HG03066 (cell line): Measurements from ENCODE around the gene TXNDC15.

Source experiments
- ATAC-seq: cut with Tn5 transposase; IDR thresholded peaks from one replicate; pipeline ENCODE4 v1.9.1; 2021; ENCODE audit warnings: low read depth; ENCODE audit not compliant: unreplicated experiment

TXNDC15 gene

DNA sequence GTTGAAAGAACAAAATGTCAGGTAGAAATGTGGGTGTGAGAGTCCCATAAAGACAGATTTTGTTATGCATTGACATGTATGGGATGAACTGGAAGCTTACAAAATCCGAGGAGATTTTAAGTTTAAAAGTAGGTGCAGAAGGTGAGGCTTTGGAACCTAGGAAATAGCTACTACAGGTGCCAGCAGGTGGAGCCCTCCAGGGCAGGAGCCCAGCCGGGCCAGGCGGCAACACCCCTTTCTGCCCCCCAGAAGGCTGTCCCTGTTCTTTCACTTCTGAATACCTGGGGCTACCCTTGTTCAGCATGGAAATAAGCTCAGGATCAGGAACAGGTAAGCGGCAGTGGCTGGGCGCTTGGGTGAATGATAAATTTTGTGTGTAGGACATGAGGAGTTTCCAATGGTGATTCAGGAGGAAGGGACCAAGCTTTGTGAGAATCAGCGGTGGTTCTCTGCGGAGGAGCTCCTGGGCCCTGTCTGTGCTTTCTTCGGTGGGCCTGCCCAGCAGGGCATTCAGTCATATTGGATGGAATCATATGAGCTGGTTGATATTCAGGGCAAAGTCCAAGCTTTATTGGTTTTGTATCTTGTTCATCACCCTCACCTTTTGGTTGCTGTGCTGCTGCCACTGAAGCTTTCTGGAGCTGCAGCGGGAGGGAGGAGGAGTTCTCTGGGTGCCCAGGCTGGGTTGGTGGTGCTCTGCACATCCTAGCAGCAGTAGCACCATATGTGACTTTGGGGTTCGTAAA, 43.1 kb downstream of the TXNDC15 start:
- ATAC-seq: no peak

DNA sequence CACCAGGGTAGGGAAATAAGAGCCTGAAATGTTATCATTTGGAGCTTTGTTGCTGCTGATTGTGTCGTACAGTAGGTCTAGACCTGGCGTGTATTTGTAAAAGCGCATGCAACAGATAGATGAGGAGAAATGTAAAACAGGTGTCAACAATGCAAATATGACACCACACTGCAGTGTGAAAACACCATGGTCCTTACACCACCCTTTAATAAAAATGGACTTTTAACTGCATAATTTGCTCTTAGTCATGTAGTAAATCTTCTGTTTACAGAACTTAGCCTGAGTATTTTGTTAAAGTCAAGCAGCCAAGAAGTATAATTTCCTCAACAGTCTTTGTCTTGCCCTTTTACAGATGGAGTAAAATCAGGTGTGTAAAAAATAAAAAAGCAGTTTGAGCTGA, 44.7 kb downstream of the TXNDC15 start:
- ATAC-seq: no peak

DNA sequence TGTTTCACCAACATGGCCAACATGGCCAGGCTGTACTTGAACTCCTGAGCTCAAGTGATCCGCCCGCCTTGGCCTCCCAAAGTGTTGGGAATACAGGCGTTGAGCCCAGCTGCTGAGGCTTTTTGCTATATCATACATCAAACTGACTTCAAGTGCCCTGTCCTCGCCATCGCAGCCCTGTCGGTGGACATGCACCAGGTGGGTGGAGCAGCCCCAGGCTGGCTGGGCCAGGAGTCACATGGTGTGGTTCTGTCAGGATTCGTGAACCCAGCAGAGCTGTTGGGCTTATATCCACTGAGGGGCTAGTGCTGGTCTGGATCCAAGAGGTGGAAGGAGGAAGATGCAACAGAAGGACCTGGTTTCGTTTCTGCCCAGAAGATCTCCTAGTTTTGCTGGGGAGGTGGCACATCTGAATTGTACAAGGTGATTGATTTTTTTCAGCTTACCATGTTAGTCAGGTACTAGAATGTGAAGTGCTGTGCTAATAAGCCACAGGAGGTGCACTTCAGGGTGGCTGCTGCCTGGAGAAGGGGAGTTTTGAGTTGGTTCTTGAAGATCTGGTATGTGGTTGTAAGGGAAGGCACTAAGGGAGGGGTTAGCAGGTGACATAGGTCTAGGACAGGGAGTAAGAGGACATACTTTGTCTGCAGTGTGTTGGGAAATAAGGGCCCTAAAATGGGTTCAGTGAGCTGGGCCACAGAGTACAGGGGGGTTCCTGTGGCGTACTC, 46.8 kb downstream of the TXNDC15 start:
- no peak for ATAC-seq

DNA sequence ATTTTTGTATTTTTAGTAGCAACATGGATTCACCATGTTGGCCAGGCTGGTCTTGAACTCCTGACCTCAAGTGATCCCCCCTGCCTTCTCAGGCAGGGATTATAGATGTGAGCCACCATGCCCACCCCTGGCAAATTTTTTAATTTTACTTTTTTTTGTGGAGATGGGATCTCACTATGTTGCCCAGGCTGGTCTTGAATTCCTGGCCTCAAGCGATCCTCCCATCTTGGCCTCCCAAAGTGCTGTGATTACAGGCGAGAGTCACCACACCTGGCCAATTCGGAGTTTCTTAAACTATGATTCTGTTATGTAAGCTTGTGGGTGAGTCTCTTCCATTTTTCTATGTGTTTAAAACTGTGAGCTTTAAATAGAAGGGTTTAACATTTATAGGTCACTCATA, 58.3 kb downstream of the TXNDC15 start:
- no peak for ATAC-seq

DNA sequence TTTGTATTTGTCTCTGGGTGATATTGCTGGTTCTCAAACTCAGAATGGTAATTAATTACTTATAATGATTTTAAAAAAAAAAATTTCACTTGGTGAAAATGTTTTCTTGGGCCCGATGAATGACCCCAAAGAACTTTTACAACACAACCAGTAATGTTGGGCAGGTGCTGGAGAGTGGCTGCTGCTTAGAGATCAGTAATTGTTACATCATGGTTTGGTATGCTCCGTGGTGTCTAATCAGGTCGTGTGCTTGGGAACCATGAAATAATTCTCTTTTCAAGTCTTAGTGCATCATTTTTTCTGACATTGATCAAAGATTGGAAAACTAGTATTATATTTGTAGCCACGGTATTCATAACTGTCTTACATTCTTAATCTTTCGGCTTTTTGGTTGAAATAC, 60.0 kb downstream of the TXNDC15 start:
- no peak for ATAC-seq

DNA sequence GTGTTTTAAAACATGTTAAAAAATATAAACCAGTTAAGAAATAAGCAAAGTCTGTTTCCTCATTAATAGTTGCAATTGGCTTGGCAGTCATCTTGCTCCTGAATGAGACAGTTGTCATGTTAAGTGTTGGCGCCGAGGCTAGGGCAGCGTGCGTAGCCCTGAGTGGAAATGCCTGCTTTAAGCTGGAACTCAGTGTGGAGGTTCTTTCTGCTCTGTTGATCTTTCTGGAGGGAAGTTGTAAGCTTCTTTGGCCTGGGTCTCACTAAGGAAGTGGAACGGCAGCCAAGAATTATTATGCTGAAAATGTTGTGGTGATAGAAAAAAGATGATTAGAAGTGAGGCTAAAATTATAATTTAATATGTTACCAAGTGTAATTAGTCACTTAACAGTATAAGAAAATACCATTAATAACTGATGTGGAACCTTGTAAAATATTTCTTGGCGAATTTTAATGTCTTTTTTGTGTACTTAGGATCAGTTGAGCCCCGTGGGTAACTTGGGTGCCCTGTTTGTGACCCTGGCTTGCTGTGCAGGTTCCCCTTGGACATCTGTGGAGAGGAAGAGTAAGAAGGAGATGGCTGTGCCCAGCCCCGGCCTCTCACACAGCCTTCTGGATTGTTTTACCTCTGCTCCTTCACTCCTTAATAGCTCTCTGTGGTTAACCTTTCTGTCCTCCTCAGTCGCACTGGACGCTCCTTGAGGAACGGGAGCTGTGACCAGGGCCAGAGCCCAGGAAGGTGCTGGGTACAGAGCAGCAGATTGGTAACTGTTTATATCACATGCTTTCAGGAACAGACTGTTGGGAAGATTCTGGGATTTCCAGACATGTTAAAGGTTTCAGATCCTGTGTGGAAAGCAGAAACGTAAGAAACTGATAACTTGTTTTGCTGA, 61.8 kb downstream of the TXNDC15 start:
- no peak for ATAC-seq

DNA sequence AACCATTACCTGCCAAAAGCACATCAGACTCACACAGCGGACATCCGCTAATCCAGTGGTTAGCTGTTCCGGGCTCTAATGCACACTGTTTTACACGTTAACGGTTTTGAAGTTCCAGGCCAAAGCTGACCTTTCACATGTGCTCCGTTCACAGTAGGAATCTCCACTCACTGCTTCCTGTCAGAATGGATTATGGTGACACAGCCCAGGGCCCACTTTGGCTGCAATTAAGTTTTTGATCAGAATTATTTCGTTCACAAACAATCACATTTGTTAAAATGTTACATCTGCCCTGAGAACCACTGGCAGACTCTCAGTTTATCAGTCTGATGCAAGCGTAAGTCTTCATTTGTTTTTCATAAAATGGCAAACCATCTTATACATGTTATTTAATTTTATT, 63.4 kb downstream of the TXNDC15 start:
- ATAC-seq: no peak

DNA sequence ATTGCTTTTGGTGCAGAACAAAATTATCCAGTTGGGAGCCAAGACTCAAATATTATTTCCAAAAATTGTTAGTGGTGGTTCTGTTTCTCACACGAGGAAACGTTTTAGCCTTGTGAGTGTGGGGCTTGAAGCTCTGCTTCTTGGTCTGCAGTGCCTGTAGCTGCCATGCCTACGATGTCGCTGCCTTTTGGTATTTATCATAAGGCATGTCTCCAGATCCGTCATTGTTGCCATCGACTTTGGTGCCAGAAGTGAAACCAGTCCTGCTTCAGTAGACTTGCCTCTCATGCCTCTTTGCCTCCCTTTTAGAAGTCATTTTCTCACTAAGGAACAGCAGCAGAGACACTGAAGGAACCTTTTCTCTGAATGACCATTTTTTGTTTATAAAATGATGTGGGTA, 63.9 kb downstream of the TXNDC15 start:
- no peak for ATAC-seq

DNA sequence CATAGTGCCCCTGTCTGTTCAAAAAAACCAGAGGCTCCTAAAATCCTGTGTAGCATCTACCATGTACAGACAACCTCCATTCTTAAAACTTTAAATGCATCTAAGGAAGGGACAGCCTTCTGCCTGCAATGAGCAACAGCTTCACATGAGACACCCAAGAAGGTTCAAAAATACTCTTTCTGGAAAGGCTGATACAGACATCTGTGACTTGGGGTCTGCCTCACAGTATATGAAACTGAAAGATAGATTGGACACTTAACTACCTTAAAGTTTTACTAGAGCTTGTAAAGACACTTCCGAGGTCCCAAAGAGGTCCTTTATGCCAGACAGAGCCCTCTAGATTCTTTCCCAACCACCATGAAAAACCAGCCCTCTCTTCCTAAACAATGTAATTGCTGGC, 65.3 kb downstream of the TXNDC15 start:
- no peak for ATAC-seq

DNA sequence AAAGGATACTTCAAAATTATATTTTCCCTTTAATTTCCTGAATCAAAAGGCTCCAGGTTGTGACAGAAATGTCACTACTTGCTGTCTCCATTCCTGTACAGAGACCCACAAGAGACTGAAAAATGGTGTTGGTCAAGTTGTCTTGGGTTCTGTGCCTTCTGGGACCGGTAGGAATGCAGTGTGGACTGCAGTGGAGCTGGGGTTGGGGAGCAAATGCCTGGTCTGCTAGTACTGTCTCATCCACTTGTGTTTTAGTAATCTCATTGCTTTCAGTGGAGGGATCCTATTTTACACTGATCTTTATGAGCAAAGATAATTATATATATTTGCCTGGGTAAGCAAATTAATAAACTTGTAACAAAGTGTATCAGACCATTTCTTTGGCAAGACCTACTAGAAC, 69.4 kb downstream of the TXNDC15 start:
- no peak for ATAC-seq

DNA sequence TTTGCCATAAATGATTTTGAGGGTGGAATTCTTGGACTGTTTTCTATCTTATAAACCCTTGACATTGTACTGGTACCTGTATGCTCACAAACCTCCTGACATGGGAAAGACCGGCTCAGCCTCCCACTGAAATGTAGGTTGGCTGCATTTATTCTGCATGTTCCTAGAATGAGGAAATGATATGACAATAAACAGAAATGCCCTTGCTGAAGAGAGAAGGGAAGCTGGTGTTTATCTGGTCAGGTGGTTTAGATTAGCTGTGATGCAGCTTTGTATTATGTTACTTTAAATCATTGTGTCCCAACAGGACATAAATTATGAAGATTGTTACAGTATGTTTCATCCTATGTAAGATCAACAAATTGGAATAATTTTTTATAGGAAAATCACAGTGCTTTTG, 70.5 kb downstream of the TXNDC15 start:
- ATAC-seq: no peak

DNA sequence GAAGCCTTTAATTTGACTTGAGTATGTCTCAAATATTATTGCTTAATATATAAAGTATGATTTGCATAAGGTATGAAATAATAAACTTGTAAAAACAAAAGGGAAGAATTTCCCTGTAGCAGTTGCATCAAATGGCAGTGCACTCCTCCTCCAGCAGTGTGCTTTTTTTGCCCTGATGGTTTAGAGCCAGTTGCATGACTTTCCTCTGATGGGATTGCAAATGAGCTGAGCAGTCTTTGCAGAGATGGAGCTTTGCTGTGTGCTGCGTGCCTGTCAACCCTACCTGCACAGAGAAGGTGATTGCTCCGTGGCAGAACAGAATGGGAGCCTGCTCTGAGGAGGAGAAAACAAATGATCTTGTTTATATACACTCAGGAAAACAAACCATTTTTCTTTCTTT, 70.9 kb downstream of the TXNDC15 start:
- no peak for ATAC-seq

DNA sequence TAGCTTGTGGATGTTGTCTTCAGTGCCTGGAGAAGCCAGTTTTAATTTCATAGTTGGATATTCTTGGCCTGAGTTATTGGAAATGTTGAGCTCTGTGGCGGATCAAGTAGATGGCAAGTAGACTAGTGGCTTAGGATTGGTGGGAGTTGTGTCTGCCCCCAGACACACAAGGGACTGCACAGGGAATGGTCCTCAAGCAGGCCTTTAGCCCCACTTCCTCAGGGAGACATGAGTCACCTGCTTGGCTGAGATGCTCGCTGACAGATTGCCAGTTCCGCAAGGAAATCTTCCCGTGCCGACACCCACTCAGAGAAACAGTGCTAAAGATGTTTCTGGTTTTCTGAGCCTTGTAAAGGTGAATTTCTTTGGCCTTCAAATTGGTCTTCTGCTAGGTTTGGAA, 74.7 kb downstream of the TXNDC15 start:
- ATAC-seq: no peak

DNA sequence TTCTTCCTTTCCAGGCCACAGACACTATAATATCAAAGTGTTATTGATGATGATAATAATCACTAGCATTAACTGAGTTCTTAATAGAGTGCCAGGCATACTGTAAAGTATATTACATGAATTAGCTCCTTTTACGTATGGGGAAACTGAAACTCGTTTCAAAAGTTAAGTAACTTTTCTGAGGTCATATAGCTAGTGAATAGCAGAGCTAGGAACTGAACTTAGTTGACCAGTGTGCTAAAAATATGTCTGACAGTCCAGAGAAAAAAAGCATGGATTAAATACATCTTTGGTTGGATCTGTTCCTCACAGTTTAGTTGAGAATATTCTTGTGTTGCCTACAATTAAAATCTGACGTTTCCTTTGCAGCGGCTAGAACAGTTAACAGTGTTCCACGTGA, 75.1 kb downstream of the TXNDC15 start:
- no peak for ATAC-seq
